GM19193 (cell line): ENCODE measurements around the gene KLHL2.

Experiments used
- POLR2A ChIP-seq: IDR thresholded peaks from 4 replicates; pipeline ENCODE4 v1.6.1; 2011; ENCODE audit not compliant: insufficient read depth, insufficient read length; ENCODE audit errors: extremely low read depth

The KLHL2 gene

GRCh38 chr4:165198329-165198728, 9.0 kb upstream of the KLHL2 start:
- no peak for TF ChIP-seq POLR2A

GRCh38 chr4:165199286-165199685, 8.1 kb upstream of the KLHL2 start:
- no peak for TF ChIP-seq POLR2A

DNA sequence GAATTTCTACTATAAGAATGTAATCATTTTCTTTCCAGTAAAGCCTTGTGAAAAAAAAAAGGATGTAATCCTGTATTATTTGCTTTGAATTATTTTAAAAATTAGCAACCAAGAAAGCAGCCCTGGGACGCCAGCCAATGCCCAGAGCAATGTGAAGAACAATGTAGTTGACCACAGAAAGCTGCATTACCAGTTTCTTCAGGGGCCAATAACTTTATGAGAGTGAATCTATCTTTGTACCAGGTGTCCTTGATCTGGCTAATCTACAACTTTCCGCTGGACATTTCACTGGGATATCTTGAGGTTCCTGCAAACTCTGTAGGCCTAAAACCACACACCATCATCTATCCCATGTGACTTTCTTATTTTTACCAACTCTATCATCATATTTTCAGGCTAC, 7.6 kb upstream of the KLHL2 start:
- no peak for TF ChIP-seq POLR2A

- TF ChIP-seq POLR2A: no peak
Observed at GRCh38 chr4:165201806-165202205, 5.6 kb upstream of the KLHL2 start.

DNA sequence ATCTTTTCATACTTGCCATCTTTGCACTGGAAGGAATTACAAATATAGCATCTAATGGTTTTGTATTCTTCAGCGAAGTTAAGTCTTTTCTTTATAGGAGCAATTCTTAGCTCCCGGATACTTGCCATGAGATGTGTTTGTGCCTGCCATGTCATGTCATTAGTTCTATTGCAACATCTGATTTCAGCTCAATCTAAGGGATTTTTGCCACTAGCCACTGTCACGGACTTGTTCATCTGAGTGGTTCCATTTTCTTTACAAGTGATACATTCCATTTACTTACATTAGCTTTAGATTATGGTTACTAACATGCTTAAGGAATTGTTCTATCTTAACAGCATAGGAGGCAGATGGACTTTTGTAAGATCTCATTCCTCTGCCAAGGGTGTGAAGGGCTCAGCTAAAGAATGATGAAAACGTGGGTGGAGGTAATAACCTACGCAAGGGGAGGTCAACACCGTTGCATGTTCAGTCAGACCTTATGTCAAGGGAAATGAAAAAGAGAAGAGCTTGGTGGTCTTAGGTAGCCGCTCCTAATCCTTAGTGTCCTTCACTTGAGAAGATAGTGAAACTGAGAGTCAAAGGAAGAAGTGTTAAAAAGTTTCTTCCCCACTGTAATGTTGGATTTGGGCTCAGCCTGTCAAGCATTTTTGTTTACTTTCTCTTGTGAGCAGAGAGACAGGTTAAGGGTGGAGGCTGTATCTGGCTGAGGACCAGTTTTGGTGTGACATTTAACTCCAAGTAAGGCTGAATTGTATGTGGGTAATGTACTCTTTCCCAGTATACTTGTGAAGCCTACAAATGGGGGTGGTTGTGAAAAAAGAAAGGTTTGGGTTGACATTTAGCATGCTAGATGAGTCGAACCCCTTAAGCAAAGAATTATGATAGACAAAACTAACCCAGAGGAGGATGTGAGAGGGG, 3.6 kb upstream of the KLHL2 start:
- TF ChIP-seq POLR2A: no peak

GRCh38 chr4:165204462-165204830, 2.9 kb upstream of the KLHL2 start:
- TF ChIP-seq POLR2A: no peak

GRCh38 chr4:165207016-165207430, 338 bp upstream of the KLHL2 start:
- TF ChIP-seq POLR2A: no peak

GRCh38 chr4:165208221-165208652, 876 bp downstream of the KLHL2 start:
- no peak for TF ChIP-seq POLR2A

- no peak for TF ChIP-seq POLR2A
Observed at GRCh38 chr4:165208741-165209388, 1.5 kb downstream of the KLHL2 start.

- TF ChIP-seq POLR2A: no peak
Observed at GRCh38 chr4:165209796-165210195, 2.4 kb downstream of the KLHL2 start.

DNA sequence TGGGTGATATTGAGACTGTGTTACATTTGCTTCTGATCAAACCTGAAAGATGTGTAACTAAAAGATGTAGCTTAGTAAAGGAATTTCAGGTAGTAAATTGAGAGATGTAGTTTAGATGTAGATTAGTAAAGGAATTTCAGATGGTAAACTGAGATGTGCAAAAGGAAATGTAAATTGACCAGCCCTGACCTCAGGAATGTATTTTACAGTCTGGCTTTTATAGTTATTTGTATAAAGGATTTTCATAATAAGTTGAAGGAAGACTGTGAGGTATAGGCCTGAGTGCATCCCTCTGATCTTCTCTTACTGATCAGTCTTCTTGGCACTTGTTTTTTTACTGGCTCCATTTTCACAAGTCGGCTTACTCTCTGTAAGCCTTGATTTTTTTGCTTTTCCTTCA, 3.2 kb downstream of the KLHL2 start:
- no peak for TF ChIP-seq POLR2A

DNA sequence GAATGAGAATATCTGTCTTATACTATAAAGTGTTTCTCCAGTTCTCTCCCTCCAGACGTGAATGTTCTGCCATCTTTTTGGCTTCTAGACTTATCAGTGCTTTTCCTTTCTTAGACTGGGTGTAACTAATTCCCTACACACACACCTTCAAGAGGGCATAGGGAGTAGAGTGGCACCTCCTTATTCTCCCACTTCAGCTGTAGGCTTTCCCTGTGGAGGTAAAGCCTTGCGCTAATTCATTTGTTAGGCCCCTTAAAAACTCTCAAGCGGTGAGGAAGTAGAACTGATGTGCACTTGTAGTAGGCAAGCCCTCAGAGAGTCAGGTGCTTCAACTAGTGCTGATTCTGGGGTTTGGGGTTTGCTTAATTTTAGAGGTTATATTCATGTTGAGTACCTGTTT, 10.0 kb downstream of the KLHL2 start:
- TF ChIP-seq POLR2A: no peak

DNA sequence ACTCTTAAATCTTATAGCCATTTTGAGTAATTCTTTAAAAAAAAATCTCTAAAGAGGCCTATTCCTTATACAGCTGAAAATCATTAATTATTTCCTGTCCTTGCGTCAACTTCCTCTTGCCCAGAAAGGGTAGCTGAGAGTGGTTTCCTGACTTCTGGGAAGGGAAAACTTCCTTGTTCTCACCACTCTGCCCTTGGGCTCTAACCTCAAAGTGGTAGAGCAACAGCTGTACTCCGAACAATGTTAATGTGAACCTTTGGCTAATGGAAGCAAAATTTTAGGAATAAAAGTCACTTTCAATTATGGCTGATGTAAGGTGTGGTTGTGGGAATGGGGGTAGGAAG, 15.3 kb downstream of the KLHL2 start:
- TF ChIP-seq POLR2A: no peak

- TF ChIP-seq POLR2A: no peak
Observed at GRCh38 chr4:165234766-165235165, 27.4 kb downstream of the KLHL2 start.

GRCh38 chr4:165248102-165248501, 40.7 kb downstream of the KLHL2 start:
- TF ChIP-seq POLR2A: no peak

GRCh38 chr4:165288226-165288625, 80.9 kb downstream of the KLHL2 start:
- TF ChIP-seq POLR2A: no peak

DNA sequence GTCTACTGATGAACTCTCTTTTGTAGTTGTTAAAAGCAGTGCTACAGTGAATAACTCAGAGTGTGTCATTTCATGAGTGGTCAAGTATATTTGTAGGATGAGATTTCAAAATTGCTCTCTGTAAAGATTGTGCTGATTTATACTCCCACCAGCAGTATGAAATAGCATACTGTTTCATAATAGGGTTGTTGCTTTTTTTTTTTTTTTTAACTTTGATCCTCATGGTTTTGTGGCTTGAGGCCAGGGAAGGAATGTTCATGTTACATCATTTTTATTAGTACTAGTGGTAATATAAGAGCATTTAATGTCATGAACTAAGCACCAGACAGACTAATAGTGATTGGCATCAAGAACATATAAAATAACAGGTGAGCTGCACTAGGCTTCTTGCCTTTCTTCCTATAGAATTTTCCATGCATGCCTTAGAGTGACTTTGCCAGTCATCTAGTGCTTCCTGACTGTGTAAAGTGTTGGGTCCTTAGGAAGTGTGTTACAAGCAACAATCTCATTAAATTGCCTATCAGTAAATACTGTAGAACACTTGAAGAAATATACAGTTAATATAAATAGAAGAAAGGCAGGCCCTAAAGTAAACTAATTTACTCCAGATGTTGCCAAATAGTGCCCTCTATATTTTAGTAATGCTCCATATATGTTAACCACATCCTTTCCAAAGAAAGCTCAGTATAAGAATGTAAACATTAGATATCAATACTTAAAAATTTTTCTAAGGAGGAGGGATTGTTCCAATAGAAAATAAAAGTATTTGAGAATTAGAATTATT, 81.5 kb downstream of the KLHL2 start:
- no peak for TF ChIP-seq POLR2A

DNA sequence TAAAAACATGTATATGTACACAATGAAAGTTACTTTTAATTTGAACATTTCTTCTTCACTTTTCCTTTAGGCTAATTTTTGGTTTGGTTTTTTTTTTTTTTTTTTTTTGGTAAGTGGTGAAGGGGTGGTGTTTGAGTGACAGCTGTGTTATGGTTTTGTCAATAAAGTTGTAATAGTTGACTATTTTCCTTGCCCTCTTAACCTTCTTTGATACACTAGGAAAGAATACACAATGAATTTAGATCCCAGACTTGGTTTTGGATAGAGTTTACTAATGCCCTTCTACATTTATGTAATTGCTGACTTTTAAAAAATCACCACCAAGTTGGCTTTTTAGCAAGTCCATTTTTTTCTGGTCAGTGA, 82.0 kb downstream of the KLHL2 start:
- TF ChIP-seq POLR2A: no peak
